HCT116 (cell line): ENCODE results near the gene LCN9. TPM values are rescaled to one million over a fixed set of nuclear protein-coding genes. Genes with fewer than 3 reads are reported as not detected.

Experiments used
- ATAC-seq: fragments of 200-7000 bp; cut with Tn5 transposase; 2 replicates; pipeline ENCODE4 v1.9.1; 2020; ENCODE audit warnings: mild to moderate bottlenecking, moderate library complexity
- BruUV-seq: library from RNA; stranded (reverse); fragments of 400-500 nt; replicated peaks from 2 replicates; lab custom pipeline; 2021; lab: Mats Ljungman, UMichigan
- CTCF ChIA-PET: fragments of 300-600 bp; sonication (Branson Sonifier 250); formaldehyde crosslinking; loops from one replicate; lab custom pipeline; 2021; ENCODE audit warnings: antibody characterized with exemption; lab: Charles Lee
- POLR2A ChIA-PET: fragments of 300-600, 350-600 bp; sonication (Branson Sonifier 250); formaldehyde crosslinking; loops from one replicate; lab custom pipeline; 2021; ENCODE audit warnings: antibody characterized with exemption; lab: Charles Lee
- RAD21 ChIA-PET, 2 experiments: fragments of 300-600 bp; sonication (Branson Sonifier 250); formaldehyde crosslinking; loops; one replicate each; lab custom pipeline; 2023; ENCODE audit warnings: low total read pairs in 2 of 2; ENCODE audit not compliant: uncharacterized antibody in 2 of 2, unreplicated experiment in 2 of 2, low non-redundant PET in 1 of 2; lab: Charles Lee
- DNase-seq: peaks from one replicate; pipeline ENCODE4 v3.0.0-alpha.2; 2010; ENCODE audit warnings: low read depth, low spot score
- H2AFZ ChIP-seq: fragments of 200-600 bp; shearing (Covaris generic), sonication (generic); 2 replicates; pipeline ENCODE4 v1.6.1; 2017; ENCODE audit warnings: low read depth, mixed run types, mixed read lengths, antibody characterized with exemption, low read length; ENCODE audit not compliant: poor library complexity, severe bottlenecking
- H3K27ac ChIP-seq: 2 replicates; pipeline ENCODE4 v1.5.1; 2012; ENCODE audit warnings: low read depth, low read length
- H3K27me3 ChIP-seq: fragments of 200-600 bp; sonication (generic); 2 replicates; pipeline ENCODE4 v1.6.1; 2016; ENCODE audit warnings: mixed run types, low read length, mixed read lengths; ENCODE audit not compliant: insufficient read depth
- H3K36me3 ChIP-seq, 2 experiments: fragments of 200-500 bp in 1 of 2; fragments of 200-600 bp in 1 of 2; sonication (Bioruptor generic) in 1 of 2; sonication (generic) in 1 of 2; 2 replicates each; pipeline versions ENCODE4 v1.5.1 to v1.6.1; 2014 to 2016; ENCODE audit warnings: low read length in 2 of 2, inconsistent platforms in 1 of 2, mixed read lengths in 1 of 2, mixed run types in 1 of 2; ENCODE audit not compliant: insufficient read depth in 2 of 2, control insufficient read depth in 1 of 2
- H3K4me1 ChIP-seq, 2 experiments: fragments of 200-600 bp in 1 of 2; sonication (generic) in 1 of 2; 2 replicates each; pipeline versions ENCODE4 v1.5.1 to v1.6.1; 2012 to 2017; ENCODE audit warnings: low read length in 2 of 2, inconsistent platforms in 1 of 2, mild to moderate bottlenecking in 1 of 2, mixed read lengths in 1 of 2, mixed run types in 1 of 2, moderate library complexity in 1 of 2; ENCODE audit not compliant: insufficient read depth in 2 of 2, control insufficient read depth in 1 of 2
- H3K4me2 ChIP-seq: fragments of 200-600 bp; sonication (generic); 2 replicates; pipeline ENCODE4 v1.6.1; 2017; ENCODE audit warnings: mixed run types, low read length, mixed read lengths
- H3K4me3 ChIP-seq, 2 experiments: fragments of 200-600 bp in 1 of 2; sonication (generic) in 1 of 2; replicated peaks in 1 of 2; 2 replicates each; pipeline ENCODE4 v1.5.1; 2011 to 2016; ENCODE audit warnings: low read length in 2 of 2, control low read depth in 1 of 2, low read depth in 1 of 2, mild to moderate bottlenecking in 1 of 2, mixed read lengths in 1 of 2, mixed run types in 1 of 2
- H3K79me2 ChIP-seq: fragments of 200-600 bp; sonication (generic); 2 replicates; pipeline ENCODE4 v1.6.1; 2017; ENCODE audit warnings: mild to moderate bottlenecking, mixed run types, low read length, moderate library complexity, mixed read lengths; ENCODE audit not compliant: insufficient read depth
- H3K9ac ChIP-seq: fragments of 200-600 bp; sonication (generic); 2 replicates; pipeline ENCODE4 v1.6.1; 2016; ENCODE audit warnings: low read length, mixed read lengths
- H3K9me2 ChIP-seq: fragments of 200-600 bp; sonication (generic), shearing (Covaris generic); 2 replicates; pipeline ENCODE4 v1.6.1; 2017; ENCODE audit warnings: mixed run types, mild to moderate bottlenecking, moderate library complexity; ENCODE audit not compliant: insufficient read depth
- H3K9me3 ChIP-seq, 2 experiments: fragments of 200-500 bp in 1 of 2; fragments of 200-600 bp in 1 of 2; sonication (Bioruptor generic) in 1 of 2; sonication (generic) in 1 of 2; 2 replicates each; pipeline ENCODE4 v1.6.1; 2014 to 2017; ENCODE audit warnings: low read length in 2 of 2, mixed read lengths in 2 of 2, inconsistent platforms in 1 of 2, low read depth in 1 of 2, mild to moderate bottlenecking in 1 of 2, mixed run types in 1 of 2, moderate library complexity in 1 of 2; ENCODE audit not compliant: control insufficient read depth in 1 of 2, insufficient read depth in 1 of 2
- H4K20me1 ChIP-seq: fragments of 200-600 bp; sonication (generic), shearing (Covaris generic); 2 replicates; pipeline ENCODE4 v1.6.1; 2017; ENCODE audit warnings: mixed run types, mild to moderate bottlenecking, moderate library complexity; ENCODE audit not compliant: insufficient read depth
- ATF3 ChIP-seq: IDR thresholded peaks from 2 replicates; pipeline ENCODE4 v1.6.1; 2012
- CBX3 ChIP-seq: IDR thresholded peaks from 2 replicates; pipeline ENCODE4 v1.6.1; 2012; ENCODE audit warnings: low read depth
- CEBPB ChIP-seq: IDR thresholded peaks from 2 replicates; pipeline ENCODE4 v1.6.1; 2012; ENCODE audit warnings: low read depth
- CTCF ChIP-seq, 3 experiments: fragments of 200-600 bp in 1 of 3; sonication (generic) in 1 of 3; IDR thresholded peaks in 2 of 3; conservative IDR thresholded peaks in 1 of 3; 2 replicates each; pipeline ENCODE4 v1.5.1; 2012 to 2017; ENCODE audit warnings: low read depth in 2 of 3, low read length in 2 of 3, antibody characterized with exemption in 1 of 3, borderline replicate concordance in 1 of 3, control low read depth in 1 of 3, mild to moderate bottlenecking in 1 of 3, mixed read lengths in 1 of 3, mixed run types in 1 of 3, moderate library complexity in 1 of 3; ENCODE audit not compliant: insufficient read depth in 1 of 3
- EZH2phosphoT487 ChIP-seq: fragments of 200-600 bp; IDR thresholded peaks from 2 replicates; pipeline ENCODE4 v1.6.1; 2018; ENCODE audit warnings: antibody characterized with exemption, borderline replicate concordance
- FOSL1 ChIP-seq: IDR thresholded peaks from 2 replicates; pipeline ENCODE4 v1.6.1; 2012; ENCODE audit warnings: low read depth
- JUND ChIP-seq: IDR thresholded peaks from 2 replicates; pipeline ENCODE4 v1.6.1; 2012
- MAX ChIP-seq: IDR thresholded peaks from 2 replicates; pipeline ENCODE4 v1.6.1; 2012
- RAD21 ChIP-seq: IDR thresholded peaks from 2 replicates; pipeline ENCODE4 v1.6.1; 2012; ENCODE audit warnings: low read depth, mild to moderate bottlenecking
- SIN3A ChIP-seq: IDR thresholded peaks from 2 replicates; pipeline ENCODE4 v1.6.1; 2012; ENCODE audit warnings: low read depth
- TCF7L2 ChIP-seq: IDR thresholded peaks from 2 replicates; pipeline ENCODE4 v1.7.0; 2011; ENCODE audit warnings: borderline replicate concordance, inconsistent platforms; ENCODE audit not compliant: insufficient read depth, insufficient read length; ENCODE audit errors: extremely low read depth
- YY1 ChIP-seq: IDR thresholded peaks from 2 replicates; pipeline ENCODE4 v1.6.1; 2011; ENCODE audit warnings: low read length, low read depth, moderate library complexity, mild to moderate bottlenecking; ENCODE audit not compliant: insufficient replicate concordance; ENCODE audit errors: extremely low read depth
- ZNF274 ChIP-seq: fragments of 200-500 bp; sonication (Bioruptor generic); IDR thresholded peaks from 2 replicates; pipeline ENCODE4 v1.6.1; 2014; ENCODE audit warnings: mild to moderate bottlenecking, low read depth, low read length, inconsistent platforms
- intact Hi-C: fragments of 100-400 bp; cut with micrococcal nuclease; formaldehyde crosslinking; loops from 2 replicates; pipeline ENCODE4 v1.10.0; 2022
- total RNA-seq: library from RNA; stranded (reverse); gene quantifications from one replicate; pipeline ENCODE4 v1.2.1, GENCODE V29; 2021; ENCODE audit not compliant: unreplicated experiment
- TF ChIP-seq, protein P1 (sequence below): IDR thresholded peaks from 2 replicates; pipeline ENCODE4 v1.6.1; 2011; ENCODE audit warnings: mild to moderate bottlenecking, low read length, moderate library complexity; ENCODE audit not compliant: insufficient replicate concordance; ENCODE audit errors: extremely low read depth

LCN9 gene
- total RNA-seq, 1 experiment from 2014 or later, result not detected

DNA sequence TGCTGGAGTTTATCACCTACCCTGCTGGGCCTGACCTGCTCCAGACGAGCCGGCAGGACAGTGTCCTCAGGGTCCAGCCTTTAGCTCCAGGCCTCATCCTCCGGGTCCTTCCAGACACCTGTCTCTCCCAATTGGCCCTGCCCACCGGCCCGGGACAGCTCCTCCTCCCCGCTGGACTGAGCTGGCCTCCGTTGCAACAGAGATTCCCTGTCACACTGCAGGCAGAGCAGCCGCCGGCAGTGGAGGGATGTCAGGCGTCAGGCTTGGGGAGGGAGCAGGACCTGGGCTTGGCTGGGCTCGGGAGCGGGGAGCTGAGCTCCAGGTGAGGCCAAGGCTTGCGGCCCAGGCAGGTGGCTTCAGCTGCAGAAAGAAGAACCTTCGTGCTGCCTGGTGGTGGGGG, 40.6 kb downstream of the LCN9 start:
- no TSS peak for BruUV-seq
- no peaks in the 10 kb centered on the region for H3K79me2 ChIP-seq
- TF ChIP-seq ZNF274, result no peak
- no peak for TF ChIP-seq YY1
- no peak for TF ChIP-seq CBX3
- TF ChIP-seq EZH2phosphoT487, result no peak
- TF ChIP-seq JUND, result no peak
- no peak for TF ChIP-seq ATF3
- TF ChIP-seq, protein P1, sequence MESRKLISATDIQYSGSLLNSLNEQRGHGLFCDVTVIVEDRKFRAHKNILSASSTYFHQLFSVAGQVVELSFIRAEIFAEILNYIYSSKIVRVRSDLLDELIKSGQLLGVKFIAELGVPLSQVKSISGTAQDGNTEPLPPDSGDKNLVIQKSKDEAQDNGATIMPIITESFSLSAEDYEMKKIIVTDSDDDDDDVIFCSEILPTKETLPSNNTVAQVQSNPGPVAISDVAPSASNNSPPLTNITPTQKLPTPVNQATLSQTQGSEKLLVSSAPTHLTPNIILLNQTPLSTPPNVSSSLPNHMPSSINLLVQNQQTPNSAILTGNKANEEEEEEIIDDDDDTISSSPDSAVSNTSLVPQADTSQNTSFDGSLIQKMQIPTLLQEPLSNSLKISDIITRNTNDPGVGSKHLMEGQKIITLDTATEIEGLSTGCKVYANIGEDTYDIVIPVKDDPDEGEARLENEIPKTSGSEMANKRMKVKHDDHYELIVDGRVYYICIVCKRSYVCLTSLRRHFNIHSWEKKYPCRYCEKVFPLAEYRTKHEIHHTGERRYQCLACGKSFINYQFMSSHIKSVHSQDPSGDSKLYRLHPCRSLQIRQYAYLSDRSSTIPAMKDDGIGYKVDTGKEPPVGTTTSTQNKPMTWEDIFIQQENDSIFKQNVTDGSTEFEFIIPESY, result no peak
- no peak for TF ChIP-seq RAD21
- no peak for TF ChIP-seq FOSL1
- TF ChIP-seq CTCF (IDR thresholded peaks at IDR 0.05 in 2 of 3, conservative IDR thresholded peaks at IDR 0.05 in 1 of 3; ENCODE audit: borderline replicate concordance in 1 of 3, insufficient read depth in 1 of 3, low read depth in 2 of 3, low read length in 2 of 3), result no peak
- no peak for TF ChIP-seq CEBPB
- no peak for TF ChIP-seq TCF7L2
- no peak for TF ChIP-seq SIN3A
- no peak for TF ChIP-seq MAX
- TF ChIP-seq, all 23 proteins: peak for 0
- Histone ChIP-seq H3K36me3 (no peaks in the 10 kb centered on the region), H3K9ac (no peak overlapping the region), H3K27me3 (peaks cover 7% of the 10 kb centered on the region; the same call in 1 of the 2 replicates), H3K9me2 (no peaks in the 10 kb centered on the region), H3K27ac (no peak overlapping the region), H4K20me1 (no peaks in the 10 kb centered on the region), H3K9me3 (no peaks in the 10 kb centered on the region), H3K4me1 (peaks cover 2 to 8% of the 10 kb centered on the region in 2 experiments; a peak in 3 of 4 replicates), H2AFZ (no peak overlapping the region), H3K4me2 (no peak overlapping the region), H3K4me3 (no peak overlapping the region)
- ChIA-PET POLR2A (no interaction called here), CTCF (no interaction called here), RAD21 (no interaction called here)
- intact Hi-C loops, result no loop called here
- DNase-seq, result no peak
- no peak for ATAC-seq
